Measurements from ENCODE around the gene GNA12. TPM values are rescaled to one million over a fixed set of nuclear protein-coding genes. Genes with fewer than 3 reads are reported as not detected.
"Not testable (repeated sequence)": the region's sequence is repeated elsewhere in the genome, so short reads cannot be mapped to it uniquely, and the experiment has no call there.

GNA12 gene
- total and polyA plus RNA-seq, 10 donors: 12.3 to 64.2 (median 32.4) TPM

- Histone ChIP-seq H3K27me3 (replicated peaks in 1 of 7) (peaks cover 0 to 34% (median 23%) of the 10 kb centered on the region in 7 donors), H3K9me3 (no peaks in the 10 kb centered on the region), H3K4me3 (no peak overlapping the region), H3K27ac (no peak overlapping the region), H3K4me1 (peaks cover 12 to 31% (median 23%) of the 10 kb centered on the region in 6 donors), H3K36me3 (no peaks in the 10 kb centered on the region)
- intact Hi-C loops (cut with DNase I; ENCODE audit: low total_unique reads): no loop called here
- 87 to 91% (median 89%) methylated on average over 14 of the region's 14 CpGs for WGBS, 5 donors
- TF ChIP-seq POLR2AphosphoS5 (IDR thresholded peaks at IDR 0.05) (no peak), CTCF (IDR thresholded peaks at IDR 0.05 in 8 of 11, conservative IDR thresholded peaks at IDR 0.05 in 3 of 11) (no peak), POLR2A (IDR thresholded peaks at IDR 0.05) (no peak)
- DNase-seq: no peak
Measured at GRCh38 chr7:2692543-2692942, 151.6 kb downstream of the GNA12 start.

GRCh38 chr7:2691932-2692439, 152.1 kb downstream of the GNA12 start:
- intact Hi-C loops (cut with DNase I; ENCODE audit: low total_unique reads); H3K4me3 ChIP-seq; H3K27ac ChIP-seq; H3K9me3 ChIP-seq; DNase-seq; H3K36me3 ChIP-seq: not testable (repeated sequence)
- H3K4me1 ChIP-seq: peaks cover 12 to 37% (median 27%) of the 10 kb centered on the region in 6 donors
- 91 to 95% (median 94%) methylated on average over 23 of the region's 23 CpGs for WGBS, 5 donors
- H3K27me3 ChIP-seq (replicated peaks in 1 of 7): peaks cover 0 to 40% (median 28%) of the 10 kb centered on the region in 7 donors

- 80 to 89% (median 86%) methylated on average over 18 of the region's 18 CpGs for WGBS, 5 donors
Measured at GRCh38 chr7:2691011-2691707, 152.9 kb downstream of the GNA12 start.

GRCh38 chr7:2689951-2690705, 154.0 kb downstream of the GNA12 start:
- no peak overlapping the region for H3K27ac ChIP-seq
- H3K9me3 ChIP-seq: no peaks in the 10 kb centered on the region
- H3K4me3 ChIP-seq: no peak overlapping the region
- H3K27me3 ChIP-seq (replicated peaks in 1 of 7): peaks cover 0 to 55% (median 38%) of the 10 kb centered on the region in 7 donors
- no peaks in the 10 kb centered on the region for H3K36me3 ChIP-seq
- intact Hi-C loops (cut with DNase I; ENCODE audit: low total_unique reads): loop anchor here (10.0 kb wide), 1 partner anchor 215 kb away; the partner anchor contains the start of gene GRIFIN
- H3K4me1 ChIP-seq: peaks cover 12 to 40% (median 29%) of the 10 kb centered on the region in 6 donors
- 52 to 63% (median 53%) methylated on average over 18 to 23 of the region's 23 CpGs for WGBS, 5 donors
- no peak for DNase-seq
- no peak for TF ChIP-seq POLR2AphosphoS5 (IDR thresholded peaks at IDR 0.05)
- no peak for TF ChIP-seq POLR2A (IDR thresholded peaks at IDR 0.05)
- TF ChIP-seq CTCF (IDR thresholded peaks at IDR 0.05 in 8 of 11, conservative IDR thresholded peaks at IDR 0.05 in 3 of 11): no peak

More at GRCh38 chr7:2691011-2691707, 152.9 kb downstream of the GNA12 start:
- no peak overlapping the region for H3K27ac ChIP-seq
- no peak overlapping the region for H3K4me3 ChIP-seq
- DNase-seq: no peak
- TF ChIP-seq POLR2AphosphoS5 (IDR thresholded peaks at IDR 0.05): no peak
- TF ChIP-seq POLR2A (IDR thresholded peaks at IDR 0.05): no peak
- TF ChIP-seq CTCF (IDR thresholded peaks at IDR 0.05 in 8 of 11, conservative IDR thresholded peaks at IDR 0.05 in 3 of 11): no peak
- H3K27me3 ChIP-seq (replicated peaks in 1 of 7): peaks cover 0 to 48% (median 34%) of the 10 kb centered on the region in 7 donors
- H3K9me3 ChIP-seq: no peaks in the 10 kb centered on the region
- H3K4me1 ChIP-seq: peaks cover 12 to 40% (median 29%) of the 10 kb centered on the region in 6 donors
- H3K36me3 ChIP-seq: no peaks in the 10 kb centered on the region
- intact Hi-C loops (cut with DNase I; ENCODE audit: low total_unique reads): no loop called here

All from spleen (tissue), 11 donors.